ENCODE data around the gene AGMO.

- TF ChIP-seq, protein P1, sequence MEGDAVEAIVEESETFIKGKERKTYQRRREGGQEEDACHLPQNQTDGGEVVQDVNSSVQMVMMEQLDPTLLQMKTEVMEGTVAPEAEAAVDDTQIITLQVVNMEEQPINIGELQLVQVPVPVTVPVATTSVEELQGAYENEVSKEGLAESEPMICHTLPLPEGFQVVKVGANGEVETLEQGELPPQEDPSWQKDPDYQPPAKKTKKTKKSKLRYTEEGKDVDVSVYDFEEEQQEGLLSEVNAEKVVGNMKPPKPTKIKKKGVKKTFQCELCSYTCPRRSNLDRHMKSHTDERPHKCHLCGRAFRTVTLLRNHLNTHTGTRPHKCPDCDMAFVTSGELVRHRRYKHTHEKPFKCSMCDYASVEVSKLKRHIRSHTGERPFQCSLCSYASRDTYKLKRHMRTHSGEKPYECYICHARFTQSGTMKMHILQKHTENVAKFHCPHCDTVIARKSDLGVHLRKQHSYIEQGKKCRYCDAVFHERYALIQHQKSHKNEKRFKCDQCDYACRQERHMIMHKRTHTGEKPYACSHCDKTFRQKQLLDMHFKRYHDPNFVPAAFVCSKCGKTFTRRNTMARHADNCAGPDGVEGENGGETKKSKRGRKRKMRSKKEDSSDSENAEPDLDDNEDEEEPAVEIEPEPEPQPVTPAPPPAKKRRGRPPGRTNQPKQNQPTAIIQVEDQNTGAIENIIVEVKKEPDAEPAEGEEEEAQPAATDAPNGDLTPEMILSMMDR (IDR thresholded peaks at IDR 0.05; ENCODE audit: low read depth, low read length), result no peak
- TF ChIP-seq POLR2A (IDR thresholded peaks at IDR 0.05; ENCODE audit: extremely low read depth, insufficient read length), result no peak
- TF ChIP-seq, protein P2, sequence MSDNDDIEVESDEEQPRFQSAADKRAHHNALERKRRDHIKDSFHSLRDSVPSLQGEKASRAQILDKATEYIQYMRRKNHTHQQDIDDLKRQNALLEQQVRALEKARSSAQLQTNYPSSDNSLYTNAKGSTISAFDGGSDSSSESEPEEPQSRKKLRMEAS (IDR thresholded peaks at IDR 0.05; ENCODE audit: low read depth, low read length), result no peak
Measured at GRCh38 chr7:15610503-15610902, 48.7 kb upstream of the AGMO start.
